ENCODE results near the gene CSH1. TPM values are rescaled to one million over a fixed set of nuclear protein-coding genes. Genes with fewer than 3 reads are reported as not detected.
"Not testable (repeated sequence)": the region's sequence is repeated elsewhere in the genome, so short reads cannot be mapped to it uniquely, and the experiment has no call there.

The CSH1 gene
- total RNA-seq, 1 donor from 2014 or later, result not detected

GRCh38 chr17:63871646-63872365, 24.6 kb downstream of the CSH1 start:
- not testable (repeated sequence) for DNase-seq (ENCODE audit: extremely low read depth, low read depth, low spot score)

DNA sequence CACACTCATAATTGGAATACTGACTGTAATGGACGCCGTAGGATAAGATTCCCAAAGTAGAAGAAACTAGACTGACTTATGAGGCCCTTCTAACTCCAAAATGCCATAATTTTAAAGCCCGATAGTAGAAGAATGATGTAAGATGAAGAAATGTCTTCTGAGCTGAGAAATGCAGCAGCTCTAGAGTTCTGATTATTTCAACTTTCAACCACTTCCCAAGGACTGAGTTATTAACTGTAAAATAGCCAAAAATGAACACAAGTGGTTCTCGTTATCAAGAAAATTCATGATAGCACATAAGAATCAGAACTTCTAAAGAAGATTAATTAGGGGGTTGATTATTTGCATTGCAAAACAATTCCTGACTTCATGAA, 26.1 kb downstream of the CSH1 start:
- not testable (repeated sequence) for DNase-seq (ENCODE audit: extremely low read depth, low read depth, low spot score)

GRCh38 chr17:63869491-63870291, 26.7 kb downstream of the CSH1 start:
- DNase-seq (ENCODE audit: extremely low read depth, low read depth, low spot score), result not testable (repeated sequence)

- not testable (repeated sequence) for DNase-seq (ENCODE audit: extremely low read depth, low read depth, low spot score)
Observed at GRCh38 chr17:63866625-63867024, 29.7 kb downstream of the CSH1 start.

DNA sequence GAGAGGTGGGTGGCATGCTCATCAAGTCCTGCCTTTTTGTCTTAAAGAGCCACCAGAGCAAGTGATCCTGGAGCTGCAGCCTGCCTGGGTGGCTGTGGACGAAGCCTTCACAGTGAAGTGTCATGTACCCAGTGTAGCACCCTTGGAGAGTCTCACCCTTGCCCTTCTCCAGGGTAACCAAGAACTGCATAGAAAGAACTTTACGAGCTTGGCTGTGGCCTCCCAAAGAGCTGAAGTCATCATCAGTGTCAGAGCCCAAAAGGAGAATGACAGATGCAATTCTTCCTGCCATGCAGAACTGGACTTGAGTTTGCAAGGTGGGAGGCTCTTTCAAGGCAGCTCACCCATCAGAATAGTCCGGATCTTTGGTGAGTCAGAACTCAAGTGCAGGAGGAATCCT, 37.1 kb downstream of the CSH1 start:
- no peak for DNase-seq (ENCODE audit: extremely low read depth, low read depth, low spot score)

DNA sequence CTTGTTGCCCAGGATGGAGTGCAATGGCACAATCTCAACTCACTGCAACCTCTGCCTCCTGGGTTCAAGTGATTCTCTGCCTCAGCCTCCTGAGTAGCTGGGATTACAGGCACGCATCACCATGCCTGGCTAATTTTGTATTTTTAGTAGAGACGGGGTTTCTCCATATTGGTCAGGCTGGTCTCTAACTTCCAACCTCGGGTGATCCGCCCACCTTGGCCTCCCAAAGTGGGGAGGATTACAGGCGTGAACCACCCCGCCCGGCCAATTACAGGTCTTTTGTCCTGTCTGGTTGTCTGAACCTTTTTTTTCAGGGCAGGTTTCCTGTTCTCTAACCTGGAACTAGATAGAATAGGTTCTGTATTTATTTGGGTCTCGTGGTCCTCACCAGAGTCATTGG, 39.9 kb downstream of the CSH1 start:
- DNase-seq (ENCODE audit: extremely low read depth, low read depth, low spot score), result not testable (repeated sequence)

GRCh38 chr17:63855185-63855584, 41.2 kb downstream of the CSH1 start:
- no peak for DNase-seq (ENCODE audit: extremely low read depth, low read depth, low spot score)

GRCh38 chr17:63854709-63855108, 41.7 kb downstream of the CSH1 start:
- DNase-seq (ENCODE audit: extremely low read depth, low read depth, low spot score), result no peak

- DNase-seq (ENCODE audit: extremely low read depth, low read depth, low spot score), result no peak
Observed at GRCh38 chr17:63853260-63853659, 43.1 kb downstream of the CSH1 start.

GRCh38 chr17:63850401-63850800, 46.0 kb downstream of the CSH1 start:
- no peak for DNase-seq (ENCODE audit: extremely low read depth, low read depth, low spot score)

- no peak for DNase-seq (ENCODE audit: extremely low read depth, low read depth, low spot score)
Observed at GRCh38 chr17:63848834-63849689, 47.3 kb downstream of the CSH1 start.

GRCh38 chr17:63847525-63848249, 48.7 kb downstream of the CSH1 start:
- DNase-seq (ENCODE audit: extremely low read depth, low read depth, low spot score), result no peak

DNA sequence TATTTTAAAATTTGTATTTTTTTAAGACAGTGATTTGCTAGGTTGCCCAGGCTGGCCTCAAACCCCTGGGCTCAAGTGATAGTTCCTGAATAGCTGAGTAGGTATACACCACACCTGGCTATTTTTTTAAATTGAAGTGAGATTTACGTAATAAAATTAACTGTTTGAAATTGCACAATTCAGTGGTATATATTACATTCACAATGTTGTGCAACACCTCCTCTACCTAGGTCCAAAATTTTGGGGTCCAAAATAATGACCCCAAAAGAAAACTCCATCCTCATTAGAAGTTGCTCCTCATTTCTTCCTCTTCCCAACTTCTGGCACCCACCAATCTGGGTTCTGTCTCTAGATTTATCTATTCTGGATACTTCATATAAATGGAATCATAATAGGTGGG, 50.9 kb downstream of the CSH1 start:
- no peak for DNase-seq (ENCODE audit: extremely low read depth, low read depth, low spot score)

Other genes with a start within 250 kb of the CSH1 start
- 73.9 and 93.6 TPM in 2 replicates for gene LIMD2, start 196.4 kb downstream of the CSH1 start, total RNA-seq
- gene STRADA, start 154.8 kb downstream of the CSH1 start, total RNA-seq, result 23.3 and 34.2 TPM in 2 replicates
- 31.3 and 70.1 TPM in 2 replicates for gene CCDC47, start 123.0 kb downstream of the CSH1 start, total RNA-seq
- gene DDX42, start 122.4 kb downstream of the CSH1 start, total RNA-seq, result 53.5 and 83.8 TPM in 2 replicates
- 95.5 and 108 TPM in 2 replicates for gene PSMC5, start 69.1 kb downstream of the CSH1 start, total RNA-seq
- 35.5 and 53.9 TPM in 2 replicates for gene FTSJ3, start 68.9 kb downstream of the CSH1 start, total RNA-seq
- 79.5 and 105 TPM in 2 replicates for gene SMARCD2, start 53.9 kb downstream of the CSH1 start, total RNA-seq
- gene CSH2, start 22.9 kb downstream of the CSH1 start, total RNA-seq, result not detected in 2 replicates
- not detected in 2 replicates for gene GH2, start 14.6 kb downstream of the CSH1 start, total RNA-seq
- gene CSHL1, start 14.7 kb upstream of the CSH1 start, total RNA-seq, result not detected in 2 replicates
- not detected in 2 replicates for gene GH1, start 22.3 kb upstream of the CSH1 start, total RNA-seq
- 0.70 and 3.2 TPM in 2 replicates for gene CD79B, start 35.8 kb upstream of the CSH1 start, total RNA-seq
- not detected in 2 replicates for gene SCN4A, start 76.3 kb upstream of the CSH1 start, total RNA-seq
- gene PRR29, start 101.8 kb upstream of the CSH1 start, total RNA-seq, result 0.12 and 2.0 TPM in 2 replicates
- gene ICAM2, start 124.1 kb upstream of the CSH1 start, total RNA-seq, result 1,004 and 1,319 TPM in 2 replicates
- 9.3 and 19.5 TPM in 2 replicates for gene ERN1, start 233.6 kb upstream of the CSH1 start, total RNA-seq

All from glomerular endothelial cell (primary cell).